ENCODE measurements around the gene COPE.
"Not testable (repeated sequence)": the region's sequence is repeated elsewhere in the genome, so short reads cannot be mapped to it uniquely, and the experiment has no call there.

Gene COPE

GRCh38 chr19:18939922-18940768, 21.0 kb upstream of the COPE start:
- no peak for DNase-seq

GRCh38 chr19:18939163-18939562, 20.0 kb upstream of the COPE start:
- DNase-seq, result no peak

GRCh38 chr19:18933297-18933696, 14.1 kb upstream of the COPE start:
- DNase-seq, result no peak

- peak; percentile 91 for DNase-seq
Measured at GRCh38 chr19:18932216-18932841, 13.1 kb upstream of the COPE start.

GRCh38 chr19:18931316-18932162, 12.4 kb upstream of the COPE start:
- DNase-seq, result no peak

GRCh38 chr19:18929311-18929710, 10.1 kb upstream of the COPE start:
- no peak for DNase-seq

GRCh38 chr19:18928018-18928805, 9.0 kb upstream of the COPE start:
- DNase-seq, result no peak

- no peak for DNase-seq
Measured at GRCh38 chr19:18924684-18925213, 5.6 kb upstream of the COPE start.

GRCh38 chr19:18922228-18922985, 3.2 kb upstream of the COPE start:
- no peak for DNase-seq

GRCh38 chr19:18921593-18921992, 2.4 kb upstream of the COPE start:
- no peak for DNase-seq

- DNase-seq, result no peak
Measured at GRCh38 chr19:18920400-18920799, 1.2 kb upstream of the COPE start.

GRCh38 chr19:18919900-18920214, 670 bp upstream of the COPE start:
- no peak for DNase-seq

- not testable (repeated sequence) for DNase-seq
Measured at GRCh38 chr19:18917593-18917992, 1.6 kb downstream of the COPE start.

GRCh38 chr19:18915639-18916038, 3.5 kb downstream of the COPE start:
- peak; percentile 24 for DNase-seq

GRCh38 chr19:18913466-18913865, 5.7 kb downstream of the COPE start:
- DNase-seq, result no peak

- DNase-seq, result no peak
Measured at GRCh38 chr19:18912933-18913332, 6.3 kb downstream of the COPE start.

- no peak for DNase-seq
Measured at GRCh38 chr19:18910801-18911436, 8.3 kb downstream of the COPE start.

GRCh38 chr19:18910010-18910409, 9.2 kb downstream of the COPE start:
- no peak for DNase-seq

- no peak for DNase-seq
Measured at GRCh38 chr19:18908917-18909619, 10.1 kb downstream of the COPE start.

All from activated CD4-positive, alpha-beta T cell treated with anti-CD3 and anti-CD28 coated beads, Interleukin-2, amount 50 U/mL, for 1 hour (primary cell).